ENCODE data around the gene CENPQ.

CENPQ gene

GRCh38 chr6:49430866-49431265 is 32.3 kb upstream of the CENPQ start:
- no peak overlapping the region for H3K4me2 ChIP-seq (ENCODE audit: low read length)

DNA sequence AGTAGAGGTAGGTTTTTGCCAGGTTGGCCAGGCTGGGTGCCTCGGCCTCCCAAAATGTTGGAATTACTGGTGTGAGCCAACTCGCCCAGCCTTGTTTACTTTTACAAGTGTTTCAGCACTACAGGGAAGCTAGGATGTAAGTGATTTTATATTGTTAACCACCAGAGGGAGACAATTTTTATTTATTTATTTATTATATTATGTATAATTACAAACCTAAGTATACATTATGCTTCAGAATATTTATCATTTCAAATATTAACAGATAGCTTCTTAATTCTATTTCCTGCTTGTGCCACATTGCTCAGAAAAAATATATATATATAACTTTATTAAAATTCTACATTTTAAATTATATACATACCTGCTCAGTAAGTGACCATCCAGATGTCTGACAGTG is 9.9 kb upstream of the CENPQ start:
- Histone ChIP-seq H3K9me3 (ENCODE audit: control insufficient read depth, low read length) (no peaks in the 10 kb centered on the region), H3K4me1 (no peaks in the 10 kb centered on the region), H3K4me2 (ENCODE audit: low read length) (no peak overlapping the region), H3K36me3 (ENCODE audit: control insufficient read depth, insufficient read depth, low read length) (no peaks in the 10 kb centered on the region), H2AFZ (no peak overlapping the region), H3K9ac (no peak overlapping the region), H3K27ac (no peak overlapping the region), H3K79me2 (no peaks in the 10 kb centered on the region), H3K4me3 (ENCODE audit: low read depth, low read length) (no peak overlapping the region), H3K27me3 (ENCODE audit: control insufficient read depth, insufficient read depth, low read length) (no peaks in the 10 kb centered on the region)
- TF ChIP-seq, protein P1, sequence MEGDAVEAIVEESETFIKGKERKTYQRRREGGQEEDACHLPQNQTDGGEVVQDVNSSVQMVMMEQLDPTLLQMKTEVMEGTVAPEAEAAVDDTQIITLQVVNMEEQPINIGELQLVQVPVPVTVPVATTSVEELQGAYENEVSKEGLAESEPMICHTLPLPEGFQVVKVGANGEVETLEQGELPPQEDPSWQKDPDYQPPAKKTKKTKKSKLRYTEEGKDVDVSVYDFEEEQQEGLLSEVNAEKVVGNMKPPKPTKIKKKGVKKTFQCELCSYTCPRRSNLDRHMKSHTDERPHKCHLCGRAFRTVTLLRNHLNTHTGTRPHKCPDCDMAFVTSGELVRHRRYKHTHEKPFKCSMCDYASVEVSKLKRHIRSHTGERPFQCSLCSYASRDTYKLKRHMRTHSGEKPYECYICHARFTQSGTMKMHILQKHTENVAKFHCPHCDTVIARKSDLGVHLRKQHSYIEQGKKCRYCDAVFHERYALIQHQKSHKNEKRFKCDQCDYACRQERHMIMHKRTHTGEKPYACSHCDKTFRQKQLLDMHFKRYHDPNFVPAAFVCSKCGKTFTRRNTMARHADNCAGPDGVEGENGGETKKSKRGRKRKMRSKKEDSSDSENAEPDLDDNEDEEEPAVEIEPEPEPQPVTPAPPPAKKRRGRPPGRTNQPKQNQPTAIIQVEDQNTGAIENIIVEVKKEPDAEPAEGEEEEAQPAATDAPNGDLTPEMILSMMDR (IDR thresholded peaks at IDR 0.05) = no peak

More at GRCh38 chr6:49430866-49431265, 32.3 kb upstream of the CENPQ start:
- no peak overlapping the region for H2AFZ ChIP-seq
- TF ChIP-seq, protein P1 (IDR thresholded peaks at IDR 0.05) = no peak
- no peaks in the 10 kb centered on the region for H3K9me3 ChIP-seq (ENCODE audit: control insufficient read depth, low read length)
- no peaks in the 10 kb centered on the region for H3K27me3 ChIP-seq (ENCODE audit: control insufficient read depth, insufficient read depth, low read length)
- H3K4me3 ChIP-seq (ENCODE audit: low read depth, low read length) = no peak overlapping the region
- no peaks in the 10 kb centered on the region for H3K36me3 ChIP-seq (ENCODE audit: control insufficient read depth, insufficient read depth, low read length)
- no peak overlapping the region for H3K27ac ChIP-seq
- no peaks in the 10 kb centered on the region for H3K79me2 ChIP-seq
- no peaks in the 10 kb centered on the region for H3K4me1 ChIP-seq
- H3K9ac ChIP-seq = no peak overlapping the region

DNA sequence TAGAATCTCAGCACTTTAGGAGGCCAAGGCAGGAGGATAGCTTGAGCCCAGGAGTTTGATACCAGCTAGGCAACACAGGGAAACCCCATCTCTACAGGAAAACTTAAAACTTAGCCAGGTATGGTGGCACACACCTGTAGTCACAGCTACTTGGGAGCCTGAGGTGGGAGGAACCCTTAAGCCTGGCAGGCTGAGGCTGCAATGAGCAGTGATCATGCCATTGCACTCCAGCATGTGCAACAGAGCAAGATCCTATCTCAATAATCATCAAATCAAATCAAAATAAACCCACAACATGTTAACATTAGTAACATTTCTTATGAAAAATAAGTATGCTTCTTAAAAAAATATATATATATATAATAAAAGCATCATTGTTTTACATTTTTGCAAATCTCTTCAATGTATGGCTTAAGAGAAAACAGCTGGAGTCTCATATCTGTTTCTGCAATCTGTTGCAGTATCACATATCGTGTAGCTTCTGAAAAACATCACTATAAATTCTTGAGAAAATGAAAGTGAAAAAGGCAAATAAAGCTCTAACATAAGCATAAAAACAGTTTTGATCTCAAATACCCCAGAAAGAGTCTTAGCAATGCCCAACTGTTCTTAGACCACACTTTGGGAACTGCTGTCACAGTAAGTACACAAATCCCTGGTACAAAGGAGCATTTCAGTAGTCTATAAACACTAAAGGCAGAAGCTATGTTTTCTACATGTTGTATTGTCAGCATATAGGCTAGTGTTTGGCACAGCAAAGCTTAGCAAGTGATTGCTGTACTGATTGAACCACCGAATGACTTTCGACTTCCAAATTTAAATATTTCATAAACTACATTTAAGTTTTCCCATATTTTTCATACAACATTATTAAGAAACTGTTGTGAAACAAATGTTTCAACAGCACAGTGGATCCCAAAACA is 8.1 kb upstream of the CENPQ start:
- Histone ChIP-seq H3K4me1 (no peaks in the 10 kb centered on the region), H3K27me3 (ENCODE audit: control insufficient read depth, insufficient read depth, low read length) (no peaks in the 10 kb centered on the region), H3K9me3 (ENCODE audit: control insufficient read depth, low read length) (no peaks in the 10 kb centered on the region), H3K27ac (no peak overlapping the region), H3K4me3 (ENCODE audit: low read depth, low read length) (no peak overlapping the region), H3K4me2 (ENCODE audit: low read length) (no peak overlapping the region), H3K9ac (no peak overlapping the region), H3K36me3 (ENCODE audit: control insufficient read depth, insufficient read depth, low read length) (no peaks in the 10 kb centered on the region), H2AFZ (no peak overlapping the region), H3K79me2 (no peaks in the 10 kb centered on the region)
- TF ChIP-seq, protein P1 (IDR thresholded peaks at IDR 0.05) = no peak

DNA sequence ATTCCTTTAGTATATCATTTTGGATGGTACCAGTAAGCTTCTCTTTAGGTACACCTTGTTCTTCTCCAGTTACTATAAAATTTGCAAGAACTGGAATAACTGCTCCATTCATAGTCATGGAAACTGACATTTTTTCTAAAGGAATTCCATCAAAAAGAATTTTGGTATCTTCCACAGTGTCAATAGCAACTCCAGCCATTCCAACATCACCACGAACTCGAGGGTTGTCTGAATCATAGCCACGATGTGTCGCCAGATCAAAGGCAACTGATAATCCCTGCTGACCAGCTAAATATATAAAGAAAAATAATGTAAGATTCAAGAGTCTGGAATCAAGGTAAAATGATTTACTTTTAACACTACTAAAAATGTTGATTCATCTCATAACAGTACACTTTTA is 5.4 kb upstream of the CENPQ start:
- Histone ChIP-seq H3K27ac (no peak overlapping the region), H3K9ac (no peak overlapping the region), H3K27me3 (ENCODE audit: control insufficient read depth, insufficient read depth, low read length) (no peaks in the 10 kb centered on the region), H3K9me3 (ENCODE audit: control insufficient read depth, low read length) (no peaks in the 10 kb centered on the region), H3K4me3 (ENCODE audit: low read depth, low read length) (no peak overlapping the region), H3K79me2 (peaks cover 5% of the 10 kb centered on the region), H3K4me2 (ENCODE audit: low read length) (no peak overlapping the region), H2AFZ (no peak overlapping the region), H3K36me3 (ENCODE audit: control insufficient read depth, insufficient read depth, low read length) (no peaks in the 10 kb centered on the region), H3K4me1 (no peaks in the 10 kb centered on the region)
- TF ChIP-seq, protein P1 (IDR thresholded peaks at IDR 0.05) = no peak

All from parathyroid adenoma (tissue), 2 donors.